ENCODE data around the gene CLEC20A. TPM values are rescaled to one million over a fixed set of nuclear protein-coding genes. Genes with fewer than 3 reads are reported as not detected.
"Not testable (repeated sequence)": the region's sequence is repeated elsewhere in the genome, so short reads cannot be mapped to it uniquely, and the experiment has no call there.

CLEC20A gene
- total RNA-seq, 1 donor from 2014 or later, result not detected

DNA sequence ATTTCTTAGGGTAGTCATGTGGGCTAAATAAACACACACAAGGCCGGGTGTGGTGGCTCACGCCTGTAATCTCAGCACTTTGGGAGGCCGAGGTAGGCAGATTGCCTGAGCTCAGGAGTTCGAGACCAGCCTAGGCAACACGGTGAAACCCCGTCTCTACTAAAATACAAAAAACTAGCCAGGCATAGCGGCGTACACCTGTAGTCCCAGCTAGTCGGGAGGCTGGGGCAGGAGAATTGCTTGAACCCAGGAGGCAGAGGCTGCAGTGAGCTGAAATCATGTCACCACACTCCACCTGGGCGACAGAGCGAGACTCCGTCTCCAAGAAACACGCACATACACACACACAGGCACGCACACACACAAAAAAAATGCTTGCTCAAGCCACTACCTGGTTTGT lies 6.6 kb upstream of the CLEC20A start:
- DNase-seq, ATAC-seq: not testable (repeated sequence)
- intact Hi-C loops (cut with micrococcal nuclease), result loop anchor here (10.0 kb wide), 1 partner anchor 199 kb away; no protein-coding TSS in a partner anchor

DNA sequence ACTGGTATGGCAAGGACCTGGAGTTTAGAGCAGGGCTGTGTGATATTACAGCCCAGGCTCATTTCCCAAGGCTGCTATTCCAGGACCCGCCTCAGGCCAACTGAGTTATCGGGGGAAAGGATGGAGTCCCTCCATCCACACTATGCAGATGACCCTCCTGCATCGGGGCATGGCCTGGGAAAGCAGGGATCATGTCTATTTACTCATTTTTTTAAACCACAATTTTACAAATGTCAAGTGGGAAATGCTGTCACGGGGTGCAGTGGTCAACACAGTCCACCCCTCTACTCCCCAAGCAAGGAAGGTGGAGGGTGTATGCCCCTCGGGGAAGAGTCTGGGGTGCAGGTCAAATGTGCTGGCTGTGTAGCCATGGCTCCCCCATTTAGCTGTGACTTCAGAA lies 6.1 kb upstream of the CLEC20A start:
- intact Hi-C loops (cut with micrococcal nuclease), result loop anchor here (10.0 kb wide), 1 partner anchor 198 kb away; no protein-coding TSS in a partner anchor
- ATAC-seq (no peak), DNase-seq (no peak)

DNA sequence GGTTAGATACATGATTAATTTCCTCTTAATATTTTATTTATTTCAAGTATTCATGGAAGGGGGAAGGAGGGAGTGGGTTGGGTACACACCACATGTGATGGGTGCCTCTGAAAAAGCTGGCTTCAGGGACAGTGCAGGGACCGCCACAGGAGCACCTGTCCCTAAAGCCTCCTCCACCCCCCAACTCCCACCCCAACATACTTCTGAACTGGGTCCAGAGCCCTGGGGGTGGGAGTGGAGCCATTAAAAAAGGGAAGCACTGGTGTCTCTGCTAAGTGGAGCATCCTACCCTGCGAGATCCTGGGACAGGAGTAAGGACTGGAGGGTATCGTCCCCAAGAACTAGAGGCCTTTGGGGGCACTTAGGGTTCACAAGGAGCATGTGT lies 5.6 kb upstream of the CLEC20A start:
- intact Hi-C loops (cut with micrococcal nuclease), result loop anchor here (10.0 kb wide), 1 partner anchor 198 kb away; no protein-coding TSS in a partner anchor
- DNase-seq, result no peak
- ATAC-seq, result no peak

DNA sequence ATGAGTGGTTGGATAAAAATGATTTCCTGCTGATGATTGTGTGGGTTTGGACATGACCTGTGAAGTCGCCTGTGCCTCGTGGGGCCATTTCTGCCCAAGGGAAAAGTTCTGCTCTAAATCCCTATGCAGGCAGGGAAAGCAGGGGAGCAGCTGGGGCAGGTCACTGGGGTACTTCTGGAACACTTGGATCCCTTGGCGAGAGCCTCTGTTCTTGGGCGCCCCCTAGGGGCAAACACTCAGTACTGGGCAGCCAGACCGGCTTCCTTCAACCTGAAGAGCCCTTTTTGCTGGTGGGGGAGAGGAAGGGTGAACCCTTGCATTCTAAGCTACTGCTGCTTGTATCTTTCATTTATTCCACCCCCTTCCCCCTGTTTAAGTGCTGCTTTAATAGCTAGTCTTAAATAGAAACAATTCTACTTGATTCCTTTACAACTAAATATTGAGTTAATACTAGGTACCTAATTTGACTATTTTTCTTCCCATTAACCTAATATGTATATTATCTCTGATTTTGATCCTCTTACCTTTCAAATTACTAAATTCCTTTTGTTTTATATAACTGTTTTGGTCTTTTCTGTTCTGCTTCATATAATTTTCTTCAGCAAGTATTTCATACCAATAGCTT lies 5.1 kb upstream of the CLEC20A start:
- DNase-seq (peak; percentile 82), ATAC-seq (peak; percentile 82)
- intact Hi-C loops (cut with micrococcal nuclease), result loop anchor here (10.0 kb wide), 1 partner anchor 197 kb away; no protein-coding TSS in a partner anchor

DNA sequence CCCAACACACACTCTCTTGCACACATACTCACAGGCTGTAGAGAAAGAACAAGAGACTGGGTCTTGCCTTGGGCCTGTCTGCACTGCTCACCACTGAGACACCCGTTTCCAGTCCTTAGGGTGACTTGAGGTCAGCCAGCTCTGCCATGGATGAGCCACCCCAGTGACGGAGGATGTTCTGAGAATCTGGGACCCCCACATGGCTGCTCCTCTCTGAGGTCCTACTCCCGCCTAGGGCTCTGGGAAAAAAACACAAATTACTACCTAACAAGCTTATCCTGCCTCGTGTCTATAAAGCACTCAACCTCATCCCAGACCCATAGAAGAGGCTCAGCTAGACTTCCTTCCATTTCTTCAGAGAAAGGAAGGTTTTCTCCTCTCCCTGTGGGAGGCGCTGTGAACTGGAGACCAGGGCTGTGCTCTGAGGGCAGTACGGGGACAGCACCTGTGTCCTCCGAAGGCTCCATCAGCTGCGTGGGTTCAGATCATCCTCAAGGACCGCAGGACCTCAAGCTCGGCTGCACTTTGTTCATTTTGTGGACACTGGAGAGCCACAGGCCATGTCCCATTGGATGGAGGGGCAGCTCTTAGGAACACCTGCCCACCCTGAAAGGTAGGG lies 4.3 kb upstream of the CLEC20A start:
- intact Hi-C loops (cut with micrococcal nuclease), result loop anchor here (10.0 kb wide), 1 partner anchor 196 kb away; no protein-coding TSS in a partner anchor
- no peak for DNase-seq
- no peak for ATAC-seq

DNA sequence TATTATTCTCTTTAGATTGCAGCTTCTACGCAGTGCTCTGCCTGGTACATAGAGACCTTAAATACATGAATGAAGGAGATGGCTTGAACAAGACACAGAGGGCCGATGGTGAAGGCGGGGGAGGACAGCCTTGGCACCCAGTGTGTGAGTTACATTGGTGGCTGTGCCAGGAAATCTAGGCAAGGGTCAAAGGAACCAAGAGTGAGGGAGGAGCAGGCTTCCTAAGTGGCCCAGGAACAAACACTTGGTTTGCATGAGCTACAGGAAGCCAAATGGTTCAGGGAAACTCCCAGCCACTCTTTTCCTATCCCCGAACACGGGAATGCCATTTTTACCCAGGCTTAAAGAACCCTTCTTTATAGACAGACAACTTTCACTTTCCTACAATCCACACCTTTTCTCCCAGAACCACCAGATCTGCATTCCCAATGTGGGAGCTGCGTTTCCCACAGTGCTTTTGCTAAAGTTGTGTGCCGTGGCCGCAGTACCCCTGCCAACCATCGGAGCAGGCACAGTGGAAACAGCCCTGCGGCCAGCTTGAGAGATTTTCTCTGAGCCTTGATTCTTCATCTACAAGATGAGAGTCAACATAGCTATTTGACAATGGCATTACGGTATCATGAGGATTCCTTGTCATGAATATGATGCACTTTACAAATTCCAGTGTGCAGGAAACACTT lies 3.5 kb upstream of the CLEC20A start:
- intact Hi-C loops (cut with micrococcal nuclease), result loop anchor here (10.0 kb wide), 1 partner anchor 195 kb away; no protein-coding TSS in a partner anchor
- DNase-seq (no peak), ATAC-seq (no peak)

DNA sequence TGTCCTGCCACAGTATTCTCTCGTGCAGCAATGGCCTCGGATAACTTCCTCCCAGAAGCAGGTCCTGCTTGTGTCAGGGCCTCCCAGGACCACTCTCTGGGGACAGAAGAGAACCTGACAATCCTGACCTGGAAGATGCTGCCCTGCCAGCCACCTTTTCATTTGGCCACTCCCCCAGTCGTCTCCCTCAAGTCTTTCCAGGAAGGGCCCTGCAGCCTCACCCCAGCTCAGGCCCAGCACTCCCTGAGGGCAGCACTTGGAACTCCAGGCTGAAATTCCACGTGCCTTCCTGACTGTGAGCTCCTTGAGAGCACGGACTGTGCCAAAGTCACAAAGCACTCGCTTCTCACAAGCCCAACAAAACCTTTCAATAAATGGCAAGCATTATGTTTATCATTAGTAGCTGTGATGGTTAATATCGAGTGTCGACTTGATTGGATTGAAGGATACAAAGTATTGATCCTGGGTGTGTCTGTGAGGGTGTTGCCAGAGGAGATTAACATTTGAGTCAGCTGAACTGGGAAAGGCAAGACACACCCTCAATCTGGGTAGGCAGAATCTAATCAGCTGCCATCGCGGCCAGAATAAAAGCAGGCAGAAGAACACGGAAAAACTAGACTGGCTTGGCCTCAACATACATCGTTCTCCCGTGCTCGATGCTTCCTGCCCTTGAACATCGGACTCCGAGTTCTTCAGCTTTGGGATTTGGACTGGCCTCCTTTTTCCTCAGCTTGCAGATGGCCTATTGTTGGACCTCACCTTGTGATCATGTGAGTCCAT lies 2.3 kb upstream of the CLEC20A start:
- ATAC-seq (no peak), DNase-seq (no peak)
- intact Hi-C loops (cut with micrococcal nuclease), result no loop called here

DNA sequence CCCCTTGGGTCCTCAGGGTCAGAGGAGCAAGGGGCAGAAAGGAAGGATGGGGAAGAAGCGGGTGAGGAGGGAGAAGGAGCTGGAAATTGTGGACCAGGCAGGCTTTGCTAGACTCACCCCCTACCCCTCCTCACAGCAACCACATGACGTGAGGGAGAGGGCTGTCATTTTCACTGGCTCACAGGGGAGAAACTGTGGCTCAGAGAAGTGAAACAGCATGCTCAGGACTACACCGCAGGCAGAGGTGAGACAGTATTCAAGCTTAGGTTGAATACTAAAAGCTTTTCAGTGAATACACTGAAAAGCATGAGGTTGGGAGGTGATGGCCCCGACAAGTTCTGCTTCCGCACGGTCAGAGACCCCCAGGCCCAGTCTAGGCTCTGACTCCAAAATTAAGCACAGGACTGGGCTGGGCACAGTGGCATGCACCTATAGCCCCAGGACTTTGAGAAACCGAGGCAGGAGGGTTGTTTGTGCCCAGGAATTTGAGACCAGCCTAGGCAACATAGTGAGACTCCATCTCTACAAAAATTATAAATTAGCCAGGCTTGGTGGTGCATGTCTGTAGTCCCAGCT lies 1.2 kb upstream of the CLEC20A start:
- ATAC-seq, result no peak
- DNase-seq, result no peak
- intact Hi-C loops (cut with micrococcal nuclease), result no loop called here

DNA sequence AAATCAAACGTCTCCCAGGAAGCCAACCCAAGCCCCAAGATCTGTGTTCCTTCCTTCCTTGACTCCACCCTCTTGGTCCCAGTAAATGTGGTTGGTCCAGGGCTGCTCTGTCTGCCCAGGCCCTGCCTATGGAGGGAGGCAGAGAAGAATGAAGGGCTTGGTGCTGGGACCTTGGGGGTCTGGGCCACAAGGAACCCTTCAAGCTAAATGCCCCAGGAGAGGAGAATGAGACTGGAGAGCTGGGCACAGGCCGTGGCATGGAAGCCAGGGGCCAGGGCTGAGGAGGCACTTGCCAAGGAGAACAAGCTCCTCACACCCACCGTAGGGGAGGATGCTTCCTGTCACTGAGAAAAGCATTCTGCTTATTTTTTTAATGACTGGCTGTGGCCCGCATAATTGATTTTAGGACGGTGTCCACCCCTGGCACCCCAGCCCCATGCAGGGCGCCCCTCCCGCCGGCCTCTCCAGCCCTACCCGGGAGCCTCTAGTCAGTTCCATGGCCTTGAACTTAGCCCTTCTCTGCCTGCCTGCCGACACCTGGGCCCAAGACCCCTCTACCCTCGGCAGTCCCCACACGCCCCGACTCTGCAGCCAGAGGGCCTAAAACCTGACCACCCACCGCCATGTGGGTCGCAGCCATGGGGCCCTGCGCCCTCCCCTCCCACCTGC lies 889 bp downstream of the CLEC20A start:
- intact Hi-C loops (cut with micrococcal nuclease), result no loop called here
- no peak for DNase-seq
- ATAC-seq, result no peak

DNA sequence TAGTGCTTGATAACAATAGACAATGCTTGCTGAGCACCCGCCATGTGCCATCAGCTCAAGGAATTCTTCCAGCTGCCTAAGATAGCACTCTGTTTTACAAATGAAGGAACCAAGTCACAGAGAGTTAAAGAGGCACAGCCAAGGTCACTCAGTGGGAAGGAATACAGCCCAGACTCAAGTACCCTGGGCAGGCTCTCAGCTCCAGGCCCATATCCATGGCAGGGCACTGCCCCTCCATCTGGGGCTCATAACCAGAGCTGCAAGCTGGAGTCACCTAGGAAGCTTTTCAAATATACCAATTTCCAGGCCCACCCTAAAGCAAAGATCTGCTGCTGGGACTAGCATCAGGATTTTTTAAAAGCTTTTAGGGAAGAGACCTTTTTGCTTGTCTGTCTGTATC lies 1.6 kb downstream of the CLEC20A start:
- DNase-seq, result no peak
- intact Hi-C loops (cut with micrococcal nuclease), result no loop called here
- peak; percentile 73 for ATAC-seq

DNA sequence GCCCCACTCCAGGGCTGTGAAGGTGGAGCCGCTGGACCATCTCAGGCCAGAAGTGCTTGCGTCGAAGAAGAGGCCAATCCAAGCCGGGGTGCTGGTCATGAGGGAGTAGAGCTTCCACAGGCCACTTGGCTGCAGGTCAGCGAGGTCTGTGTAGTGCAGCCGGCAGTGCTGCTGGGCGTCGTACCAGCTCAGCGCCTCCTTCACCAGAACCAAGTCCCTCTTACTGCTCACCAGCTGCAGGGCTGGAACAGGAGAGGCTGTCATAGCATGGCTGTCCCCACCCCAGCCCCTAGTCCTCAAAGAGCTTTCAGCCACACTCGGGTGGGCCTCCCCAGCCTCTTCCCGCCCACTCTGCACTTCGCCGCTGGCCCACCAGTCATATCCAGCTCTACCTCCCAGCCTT lies 2.2 kb downstream of the CLEC20A start:
- DNase-seq, result peak; percentile 55
- intact Hi-C loops (cut with micrococcal nuclease), result no loop called here
- peak; percentile 73 for ATAC-seq

DNA sequence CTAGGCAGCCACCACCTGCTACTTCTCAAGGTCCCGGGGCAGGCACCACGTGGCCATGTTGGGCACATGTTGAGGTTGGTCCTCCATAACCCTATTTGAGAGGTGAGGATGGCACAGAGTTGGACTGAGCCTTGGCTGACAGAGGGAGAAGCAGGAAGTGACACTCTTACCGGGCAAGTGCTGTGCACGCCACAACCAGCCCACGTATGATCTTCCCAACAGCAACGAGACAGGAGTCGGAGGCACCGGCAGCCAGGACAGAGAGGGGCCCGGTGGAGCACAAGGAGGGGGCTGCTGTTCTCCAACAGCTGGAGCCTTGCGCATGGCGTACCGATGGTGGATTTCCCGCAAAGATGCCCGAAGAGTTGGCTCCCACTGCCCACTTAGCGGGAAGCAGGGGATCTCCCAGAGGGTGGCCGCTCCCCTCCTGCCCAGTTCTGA lies 3.4 kb downstream of the CLEC20A start:
- ATAC-seq, result no peak
- intact Hi-C loops (cut with micrococcal nuclease), result no loop called here
- no peak for DNase-seq

DNA sequence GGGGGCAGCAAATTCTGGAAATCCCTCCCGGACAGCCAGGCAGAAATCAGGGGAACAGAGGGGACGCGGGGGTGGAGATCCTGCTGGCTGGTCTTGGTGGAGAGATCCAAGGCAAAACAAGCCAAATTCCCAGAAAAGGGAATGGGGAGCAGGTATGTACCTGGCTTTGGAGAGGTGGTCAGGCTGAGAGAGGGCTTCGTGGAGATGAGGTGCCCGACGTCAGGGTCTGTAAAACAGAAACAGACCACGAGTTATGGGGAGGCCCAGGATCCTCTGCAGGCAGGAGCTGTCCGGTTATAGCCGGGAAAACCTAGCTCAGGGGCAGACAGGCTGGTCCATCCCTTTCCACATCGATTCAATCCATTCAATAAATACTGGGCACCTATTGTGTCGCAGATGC lies 4.4 kb downstream of the CLEC20A start:
- intact Hi-C loops (cut with micrococcal nuclease), result no loop called here
- ATAC-seq (no peak), DNase-seq (no peak)

DNA sequence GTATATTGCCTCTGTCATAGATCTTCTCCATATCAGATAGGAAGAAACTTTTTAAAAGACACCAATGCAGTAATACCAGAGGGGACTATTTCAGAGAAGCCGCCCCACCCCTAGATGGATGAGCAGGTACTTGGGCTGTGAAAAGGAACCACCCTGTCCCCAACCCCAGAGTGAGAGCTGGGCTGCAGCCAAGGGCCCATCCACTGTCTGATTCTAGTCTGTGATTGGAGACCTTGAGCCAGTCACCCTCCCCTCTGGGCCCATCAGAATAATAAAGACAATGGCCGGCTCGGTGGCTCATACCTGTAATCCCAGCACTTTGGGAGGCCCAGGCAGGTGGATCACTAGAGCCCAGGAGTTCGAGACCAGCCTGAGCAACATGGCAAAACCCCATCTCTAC lies 5.0 kb downstream of the CLEC20A start:
- intact Hi-C loops (cut with micrococcal nuclease), result no loop called here
- DNase-seq (no peak), ATAC-seq (no peak)

DNA sequence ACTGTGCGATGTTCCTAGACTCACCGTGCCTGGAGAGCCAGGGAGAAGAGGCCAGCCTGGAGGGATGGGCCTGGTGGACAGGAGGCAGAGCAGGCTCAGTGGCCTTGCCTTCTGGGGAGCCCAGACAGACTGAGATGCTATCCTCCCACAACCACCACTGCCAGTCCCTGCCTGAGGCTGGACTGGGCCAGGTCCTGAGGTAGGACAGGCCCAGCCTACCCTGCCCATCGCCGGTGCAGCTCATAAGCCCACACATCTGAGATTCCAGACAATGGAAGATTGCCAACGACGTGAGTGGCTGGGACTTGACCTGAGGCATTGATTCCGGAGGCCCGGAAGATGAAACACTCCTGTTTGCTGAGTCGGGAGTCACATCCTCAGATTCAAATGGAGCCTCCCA lies 5.8 kb downstream of the CLEC20A start:
- DNase-seq (no peak), ATAC-seq (no peak)
- intact Hi-C loops (cut with micrococcal nuclease), result no loop called here

DNA sequence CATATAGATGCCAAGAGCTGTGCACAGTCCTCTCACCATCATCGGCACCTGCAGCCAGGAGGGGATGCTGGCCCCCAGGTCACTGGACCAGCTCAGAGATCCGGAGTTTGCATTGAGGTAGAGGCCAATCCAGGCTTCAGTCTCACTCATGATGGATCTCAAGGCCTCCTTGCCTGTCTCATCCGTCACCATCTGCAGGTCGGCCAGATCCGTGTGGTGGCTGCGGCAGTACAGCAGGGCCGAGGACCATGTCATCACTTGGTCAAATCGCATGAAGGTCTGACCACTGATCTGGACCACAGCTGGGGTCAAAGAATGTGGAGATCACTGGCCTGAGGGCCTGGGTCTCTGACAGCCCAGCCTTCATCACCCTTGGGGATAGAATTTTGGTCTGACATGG lies 6.6 kb downstream of the CLEC20A start:
- no peak for DNase-seq
- intact Hi-C loops (cut with micrococcal nuclease), result no loop called here

DNA sequence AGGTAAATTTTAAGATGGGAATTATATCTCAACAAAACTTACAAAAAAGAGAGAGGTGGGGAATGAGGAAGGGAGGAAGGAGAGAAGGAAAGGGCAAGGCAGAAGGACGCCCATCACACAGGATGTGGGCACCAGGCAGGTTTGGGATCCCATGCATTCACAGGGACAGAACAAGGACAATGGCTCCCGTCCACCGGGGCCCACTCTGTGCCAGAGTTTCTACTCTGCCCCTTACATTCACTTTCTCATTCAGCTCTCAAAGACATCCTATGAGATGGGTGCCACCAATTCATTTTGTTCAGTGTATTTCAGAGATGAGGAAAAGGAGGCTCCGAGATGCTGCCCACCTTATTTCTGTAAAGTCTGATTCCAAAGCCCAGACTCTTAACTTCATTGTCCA lies 7.4 kb downstream of the CLEC20A start:
- ATAC-seq (no peak), DNase-seq (no peak)
- intact Hi-C loops (cut with micrococcal nuclease), result no loop called here

More for the DNA sequence above, 6.6 kb downstream of the CLEC20A start:
- ATAC-seq, result no peak

DNA sequence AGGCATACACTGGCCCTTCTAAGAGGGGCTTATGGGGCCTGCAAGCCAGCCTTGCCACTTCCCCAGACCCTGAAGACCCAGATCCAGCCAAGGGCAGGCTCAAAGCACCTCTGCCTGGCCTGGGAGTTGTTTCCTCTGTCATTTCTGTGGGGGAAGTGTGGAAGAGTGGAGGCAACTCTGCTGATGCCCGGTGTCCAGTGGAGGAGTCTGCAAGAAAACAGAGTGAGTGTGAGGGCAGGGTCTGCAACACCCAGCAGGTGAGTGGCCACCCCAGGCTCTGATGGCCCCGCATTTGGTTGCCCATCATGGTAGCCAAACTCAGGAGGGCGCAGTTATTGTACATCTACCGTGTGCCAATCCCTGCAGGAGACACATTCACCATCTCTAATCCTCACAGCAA lies 8.4 kb downstream of the CLEC20A start:
- ATAC-seq, result no peak
- no peak for DNase-seq
- intact Hi-C loops (cut with micrococcal nuclease), result no loop called here

Data from left ventricle myocardium superior (tissue), 1 donor.